ENCODE measurements around the gene CRMP1. TPM values are rescaled to one million over a fixed set of nuclear protein-coding genes. Genes with fewer than 3 reads are reported as not detected.

The CRMP1 gene
- total and polyA plus RNA-seq, 2 of the 4 experiments (the other 2 are of a cell fraction): 4.1 to 7.4 TPM

DNA sequence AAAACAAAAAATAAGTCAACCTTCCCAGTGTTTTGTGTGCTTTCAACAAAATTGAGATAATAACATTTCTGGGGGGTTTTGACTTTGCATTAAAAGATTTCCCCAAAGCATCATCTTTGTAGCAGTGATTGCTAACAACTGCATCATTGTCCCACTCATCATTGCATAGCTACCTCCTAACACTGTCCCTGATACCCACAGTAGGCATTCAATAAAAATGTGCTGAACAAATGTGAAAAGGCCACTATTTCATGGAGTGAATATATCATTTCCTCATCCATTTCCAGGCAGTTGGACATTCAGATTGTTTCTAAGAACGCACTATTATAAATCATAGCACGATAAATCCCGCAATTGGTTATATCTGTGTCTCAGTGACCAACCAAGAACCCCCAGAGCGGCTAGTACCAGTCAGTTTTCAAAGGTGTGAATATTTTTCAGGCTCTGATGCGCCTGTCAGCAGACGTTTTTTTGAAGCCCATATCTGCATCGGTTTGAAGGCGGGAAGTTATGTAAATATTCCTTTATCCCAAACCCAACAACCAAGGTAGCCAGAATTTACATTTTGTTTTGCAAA, 36.0 kb upstream of the CRMP1 start:
- Histone ChIP-seq H2BK120ac (ENCODE audit: low read depth, low read length) (no peak overlapping the region), H2BK20ac (ENCODE audit: low read depth, low read length) (no peak overlapping the region), H2BK5ac (ENCODE audit: low read depth, low read length, poor library complexity, severe bottlenecking) (no peak overlapping the region), H3K9me3 (ENCODE audit: control insufficient read depth, insufficient read depth, low read length) (no peaks in the 10 kb centered on the region), H3K4me3 (ENCODE audit: insufficient read depth, low read depth, low read length) (no peak overlapping the region), H3K18ac (ENCODE audit: low read depth, low read length) (no peak overlapping the region), H2BK15ac (ENCODE audit: low read depth, low read length) (no peak overlapping the region), H3K27ac (ENCODE audit: insufficient read depth, low read length) (no peak overlapping the region), H2AK9ac (replicated peaks; ENCODE audit: low read depth, low read length, poor library complexity) (no peak overlapping the region), H3K27me3 (ENCODE audit: control insufficient read depth, insufficient read depth, low read length) (peaks cover 13% of the 10 kb centered on the region), H3K23ac (ENCODE audit: low read depth, low read length) (no peak overlapping the region), H4K8ac (ENCODE audit: low read depth in 2 of 2, low read length in 2 of 2) (no peak overlapping the region), H4K20me1 (ENCODE audit: insufficient read depth, low read length) (no peaks in the 10 kb centered on the region), H3K9me1 (ENCODE audit: insufficient read depth, low read length) (no peaks in the 10 kb centered on the region), H3K36me3 (ENCODE audit: control insufficient read depth, insufficient read depth, low read length) (no peaks in the 10 kb centered on the region), H2AK5ac (ENCODE audit: low read depth, low read length) (no peak overlapping the region), H3K9ac (ENCODE audit: low read depth, low read length) (no peak overlapping the region), H3K56ac (ENCODE audit: extremely low read depth, insufficient read depth, low read length) (no peak overlapping the region), H4K91ac (ENCODE audit: insufficient read depth, low read depth, low read length) (no peak overlapping the region), H3K4me2 (ENCODE audit: low read depth, low read length) (no peak overlapping the region), H3K4me1 (ENCODE audit: control insufficient read depth, insufficient read depth, low read length) (no peaks in the 10 kb centered on the region), H2AFZ (replicated peaks; ENCODE audit: low read length, poor library complexity) (no peak overlapping the region), H3K79me1 (ENCODE audit: low read depth in 1 of 2, low read length in 2 of 2) (no peaks in the 10 kb centered on the region), H4K5ac (ENCODE audit: low read depth, low read length) (no peak overlapping the region), H3K4ac (ENCODE audit: low read depth, low read length) (no peak overlapping the region), H3K14ac (replicated peaks; ENCODE audit: low read depth, low read length) (no peak overlapping the region)
- ATAC-seq (ENCODE audit: low read depth) (no peak), DNase-seq (no peak)
- POLR2A ChIA-PET (ENCODE audit: unreplicated experiment): no interaction called here
- in situ Hi-C loops (cut with MboI; ENCODE audit: low sequenced_read_pairs): no loop called here
- TF ChIP-seq RAD21 (IDR thresholded peaks at IDR 0.05; ENCODE audit: low read length) (no peak), MXI1 (IDR thresholded peaks at IDR 0.05; ENCODE audit: borderline replicate concordance, low read depth, low read length) (no peak), BHLHE40 (IDR thresholded peaks at IDR 0.05; ENCODE audit: low read depth, low read length) (no peak), CHD1 (IDR thresholded peaks at IDR 0.05; ENCODE audit: low read depth, low read length) (no peak), RCOR1 (IDR thresholded peaks at IDR 0.05; ENCODE audit: insufficient replicate concordance, low read length) (no peak), MAZ (IDR thresholded peaks at IDR 0.05; ENCODE audit: borderline replicate concordance, low read depth, low read length) (no peak), CEBPB (IDR thresholded peaks at IDR 0.05; ENCODE audit: low read depth, low read length) (no peak), ELK1 (IDR thresholded peaks at IDR 0.05; ENCODE audit: borderline replicate concordance, low read depth, low read length) (no peak), POLR2A (IDR thresholded peaks at IDR 0.05; ENCODE audit: low read depth, low read length) (no peak), SMC3 (IDR thresholded peaks at IDR 0.05; ENCODE audit: low read depth, low read length) (no peak), MAFK (IDR thresholded peaks at IDR 0.05; ENCODE audit: low read depth, low read length) (no peak), USF2 (IDR thresholded peaks at IDR 0.05; ENCODE audit: low read depth, low read length) (no peak), NFE2L2 (IDR thresholded peaks at IDR 0.05; ENCODE audit: low read depth, low read length) (no peak), FOS (IDR thresholded peaks at IDR 0.05; ENCODE audit: low read depth, low read length) (no peak), RFX5 (IDR thresholded peaks at IDR 0.05; ENCODE audit: low read depth, low read length) (no peak), CTCF (conservative IDR thresholded peaks at IDR 0.05; ENCODE audit: low read depth, low read length) (no peak)
- no TSS peak for BruUV-seq (replicated peaks)
- CTCF ChIA-PET: no interaction called here
- WGBS, 2 experiments (ENCODE audit: extremely low coverage in 2 of 2, insufficient read length in 1 of 2): 30% methylated on average over 2 of the region's 8 CpGs; no CpG with 5 or more reads in 1 of the 2 experiments
- dilution Hi-C loops (cut with HindIII; ENCODE audit: low sequenced_read_pairs, unreplicated experiment): no loop called here
- intact Hi-C loops (cut with micrococcal nuclease): no loop called here
